ENCODE results near the gene DNMT1.

Gene DNMT1

GRCh38 chr19:10139952-10140351 lies 54.8 kb downstream of the DNMT1 start:
- no peak for DNase-seq (ENCODE audit: low spot score)

- no peak for DNase-seq (ENCODE audit: low spot score)
Observed at GRCh38 chr19:10138879-10139795, 55.6 kb downstream of the DNMT1 start.

- no peak for DNase-seq (ENCODE audit: low spot score)
Observed at GRCh38 chr19:10137751-10138682, 56.7 kb downstream of the DNMT1 start.

- DNase-seq (ENCODE audit: low spot score) = no peak
Observed at GRCh38 chr19:10136936-10137335, 57.8 kb downstream of the DNMT1 start.

GRCh38 chr19:10135551-10136334 lies 59.0 kb downstream of the DNMT1 start:
- no peak for DNase-seq (ENCODE audit: low spot score)

GRCh38 chr19:10134040-10134439 lies 60.7 kb downstream of the DNMT1 start:
- DNase-seq (ENCODE audit: low spot score) = no peak

GRCh38 chr19:10133596-10133995 lies 61.2 kb downstream of the DNMT1 start:
- DNase-seq (ENCODE audit: low spot score) = no peak

- DNase-seq (ENCODE audit: low spot score) = no peak
Observed at GRCh38 chr19:10132905-10133304, 61.8 kb downstream of the DNMT1 start.

- no peak for DNase-seq (ENCODE audit: low spot score)
Observed at GRCh38 chr19:10126213-10126639, 68.5 kb downstream of the DNMT1 start.

- no peak for DNase-seq (ENCODE audit: low spot score)
Observed at GRCh38 chr19:10124429-10124828, 70.3 kb downstream of the DNMT1 start.

- no peak for DNase-seq (ENCODE audit: low spot score)
Observed at GRCh38 chr19:10122045-10122444, 72.7 kb downstream of the DNMT1 start.

GRCh38 chr19:10120538-10121189 lies 74.1 kb downstream of the DNMT1 start:
- DNase-seq (ENCODE audit: low spot score) = peak; percentile 26

GRCh38 chr19:10118960-10119359 lies 75.8 kb downstream of the DNMT1 start:
- no peak for DNase-seq (ENCODE audit: low spot score)

GRCh38 chr19:10116866-10117616 lies 77.7 kb downstream of the DNMT1 start:
- DNase-seq (ENCODE audit: low spot score) = no peak

GRCh38 chr19:10116085-10116865 lies 78.5 kb downstream of the DNMT1 start:
- DNase-seq (ENCODE audit: low spot score) = no peak

- DNase-seq (ENCODE audit: low spot score) = no peak
Observed at GRCh38 chr19:10115392-10116084, 79.2 kb downstream of the DNMT1 start.

GRCh38 chr19:10114651-10115391 lies 79.9 kb downstream of the DNMT1 start:
- DNase-seq (ENCODE audit: low spot score) = no peak

GRCh38 chr19:10113964-10114650 lies 80.6 kb downstream of the DNMT1 start:
- DNase-seq (ENCODE audit: low spot score) = no peak

Measured in SW480 (cell line).